IMR-90 (cell line): Measurements from ENCODE around the gene CXCL12. TPM values are rescaled to one million over a fixed set of nuclear protein-coding genes. Genes with fewer than 3 reads are reported as not detected.

Source experiments
- ATAC-seq: fragments of 200-7000 bp; cut with Tn5 transposase; 2 replicates; pipeline ENCODE4 v1.9.1; 2020; ENCODE audit warnings: low read depth, mild to moderate bottlenecking, moderate library complexity
- BruUV-seq: library from RNA; stranded (reverse); fragments of 400-500 nt; replicated peaks from 2 replicates; lab custom pipeline; 2021; lab: Mats Ljungman, UMichigan
- CTCF ChIA-PET: fragments of 300-600 bp; formaldehyde crosslinking; extraction: SDS; loops from one replicate; lab custom pipeline; 2021; ENCODE audit warnings: antibody characterized with exemption; lab: Yijun Ruan, JAX
- POLR2A ChIA-PET: fragments of 300-600 bp; sonication (Branson Sonifier 250); formaldehyde crosslinking; loops from one replicate; lab custom pipeline; 2022; ENCODE audit warnings: antibody characterized with exemption; ENCODE audit not compliant: unreplicated experiment; lab: Charles Lee
- DNase-seq: peaks from one replicate; pipeline ENCODE4 v3.0.0; 2013
- H2AFZ ChIP-seq: replicated peaks from 2 replicates; pipeline ENCODE3; 2013; ENCODE audit warnings: low read length, mild to moderate bottlenecking; ENCODE audit not compliant: poor library complexity
- H2AK5ac ChIP-seq: 2 replicates; pipeline ENCODE4 v1.6.1; 2013; ENCODE audit warnings: low read depth, low read length, inconsistent platforms
- H2AK9ac ChIP-seq: replicated peaks from 2 replicates; pipeline ENCODE3; 2013; ENCODE audit warnings: mild to moderate bottlenecking, low read depth, low read length, moderate library complexity; ENCODE audit not compliant: poor library complexity
- H2BK120ac ChIP-seq: 2 replicates; pipeline ENCODE4 v1.6.1; 2013; ENCODE audit warnings: low read depth, low read length, inconsistent platforms
- H2BK15ac ChIP-seq: 3 replicates; pipeline ENCODE4 v1.6.1; 2013; ENCODE audit warnings: low read depth, low read length, inconsistent platforms
- H2BK20ac ChIP-seq: 2 replicates; pipeline ENCODE4 v1.6.1; 2013; ENCODE audit warnings: low read depth, mild to moderate bottlenecking, inconsistent platforms, low read length, moderate library complexity
- H2BK5ac ChIP-seq: 2 replicates; pipeline ENCODE4 v1.6.1; 2013; ENCODE audit warnings: mild to moderate bottlenecking, low read depth, low read length, inconsistent platforms; ENCODE audit not compliant: poor library complexity, severe bottlenecking
- H3K14ac ChIP-seq: replicated peaks from 2 replicates; pipeline ENCODE4 v1.6.1; 2013; ENCODE audit warnings: low read depth, low read length, inconsistent platforms
- H3K18ac ChIP-seq: 2 replicates; pipeline ENCODE4 v1.6.1; 2013; ENCODE audit warnings: low read depth, low read length, control low read depth
- H3K23ac ChIP-seq: 2 replicates; pipeline ENCODE4 v1.6.1; 2013; ENCODE audit warnings: low read depth, low read length, inconsistent platforms
- H3K27ac ChIP-seq: 2 replicates; pipeline ENCODE4 v1.5.1; 2013; ENCODE audit warnings: mild to moderate bottlenecking, control low read depth, low read length; ENCODE audit not compliant: insufficient read depth
- H3K27me3 ChIP-seq: 2 replicates; pipeline ENCODE4 v1.6.1; 2013; ENCODE audit warnings: low read length; ENCODE audit not compliant: control insufficient read depth, insufficient read depth
- H3K36me3 ChIP-seq: 2 replicates; pipeline ENCODE4 v1.6.1; 2013; ENCODE audit warnings: low read length, mixed read lengths; ENCODE audit not compliant: control insufficient read depth, insufficient read depth
- H3K4ac ChIP-seq: 2 replicates; pipeline ENCODE4 v1.6.1; 2013; ENCODE audit warnings: low read depth, low read length, inconsistent platforms
- H3K4me1 ChIP-seq: 2 replicates; pipeline ENCODE4 v1.6.1; 2013; ENCODE audit warnings: low read length, mixed read lengths; ENCODE audit not compliant: control insufficient read depth, insufficient read depth
- H3K4me2 ChIP-seq: 2 replicates; pipeline ENCODE4 v1.6.1; 2013; ENCODE audit warnings: low read depth, mild to moderate bottlenecking, control low read depth, low read length, moderate library complexity
- H3K4me3 ChIP-seq: 2 replicates; pipeline ENCODE4 v1.5.1; 2013; ENCODE audit warnings: low read depth, mild to moderate bottlenecking, control low read depth, low read length, moderate library complexity; ENCODE audit not compliant: insufficient read depth
- H3K56ac ChIP-seq: 2 replicates; pipeline ENCODE4 v1.6.1; 2013; ENCODE audit warnings: low read length, inconsistent platforms; ENCODE audit not compliant: insufficient read depth; ENCODE audit errors: extremely low read depth
- H3K79me1 ChIP-seq, 2 experiments: 2 replicates each; pipeline ENCODE4 v1.6.1; 2013; ENCODE audit warnings: low read length in 2 of 2, inconsistent platforms in 1 of 2, low read depth in 1 of 2
- H3K9ac ChIP-seq: 2 replicates; pipeline ENCODE4 v1.6.1; 2013; ENCODE audit warnings: low read depth, low read length, control low read depth
- H3K9me1 ChIP-seq: 2 replicates; pipeline ENCODE4 v1.6.1; 2013; ENCODE audit warnings: low read length, inconsistent platforms; ENCODE audit not compliant: insufficient read depth
- H3K9me3 ChIP-seq: 2 replicates; pipeline ENCODE4 v1.6.1; 2013; ENCODE audit warnings: low read length; ENCODE audit not compliant: control insufficient read depth, insufficient read depth
- H4K20me1 ChIP-seq: 2 replicates; pipeline ENCODE4 v1.6.1; 2013; ENCODE audit warnings: low read length, inconsistent platforms; ENCODE audit not compliant: insufficient read depth
- H4K5ac ChIP-seq: 2 replicates; pipeline ENCODE4 v1.6.1; 2013; ENCODE audit warnings: mild to moderate bottlenecking, low read depth, low read length, control low read depth
- H4K8ac ChIP-seq, 2 experiments: 2 replicates each; pipeline ENCODE4 v1.6.1; 2013; ENCODE audit warnings: low read depth in 2 of 2, low read length in 2 of 2, control low read depth in 1 of 2, inconsistent platforms in 1 of 2
- H4K91ac ChIP-seq: 2 replicates; pipeline ENCODE4 v1.6.1; 2013; ENCODE audit warnings: low read depth, low read length, inconsistent platforms; ENCODE audit not compliant: insufficient read depth
- CHD1 ChIP-seq: IDR thresholded peaks from 2 replicates; pipeline ENCODE4 v1.6.1; 2012; ENCODE audit warnings: low read depth, low read length, improper control_type of control experiment
- MAZ ChIP-seq: IDR thresholded peaks from 2 replicates; pipeline ENCODE4 v1.6.1; 2012; ENCODE audit warnings: low read depth, mild to moderate bottlenecking, low read length, improper control_type of control experiment, moderate library complexity, borderline replicate concordance
- WGBS, 2 experiments: methylation state at CpG; one replicate each; pipeline versions ENCODE4 v1.1.5 to v1.1.7; 2013; ENCODE audit warnings: missing lambda C conversion rate in 2 of 2; ENCODE audit not compliant: insufficient read length in 1 of 2; ENCODE audit errors: extremely low coverage in 2 of 2; 5-methylcytosine and 5-hydroxymethylcytosine counted together
- dilution Hi-C: fragments of 300-500 bp; cut with HindIII; formaldehyde crosslinking; loops from one replicate; pipeline ENCODE4 v1.14.3; 2018; ENCODE audit warnings: low sequenced_read_pairs; ENCODE audit not compliant: unreplicated experiment
- in situ Hi-C: fragments of 300-500 bp; cut with MboI; formaldehyde crosslinking; loops from 3 replicates; pipeline ENCODE4 v1.14.3; 2019; ENCODE audit warnings: low sequenced_read_pairs, inconsistent platforms, mixed read lengths
- intact Hi-C: fragments of 100-400 bp; cut with micrococcal nuclease; formaldehyde crosslinking; loops from 2 replicates; pipeline ENCODE4 v1.10.0; 2022
- polyA plus RNA-seq, 3 experiments: library from polyadenylated mRNA; depleted of rRNA; stranded (reverse); fragments of >200 nt; gene quantifications; 2 replicates each; pipeline ENCODE4 v1.2.3, GENCODE V29; 2012; ENCODE audit warnings: low replicate concordance in 1 of 3
- total RNA-seq: library from RNA; depleted of rRNA; stranded (reverse); fragments of >200 nt; gene quantifications from 2 replicates; pipeline ENCODE4 v1.2.3, GENCODE V29; 2012

CXCL12 gene
- total and polyA plus RNA-seq, 2 of the 4 experiments (the other 2 are of a cell fraction), result 15.8 to 80.7 TPM

GRCh38 chr10:44402465-44403195 lies 17.7 kb upstream of the CXCL12 start:
- Histone ChIP-seq H3K9me3 (no peaks in the 10 kb centered on the region), H3K56ac (no peak overlapping the region), H3K36me3 (no peaks in the 10 kb centered on the region), H3K4me2 (peak overlapping the region; percentile 70; the same call in 1 of the 2 replicates), H4K8ac (no peak overlapping the region), H3K23ac (no peak overlapping the region), H4K5ac (no peak overlapping the region), H4K20me1 (no peaks in the 10 kb centered on the region), H3K9ac (no peak overlapping the region), H3K14ac (no peak overlapping the region), H2AFZ (peak overlapping the region; percentile 58), H2BK20ac (no peak overlapping the region), H3K18ac (no peak overlapping the region), H3K79me1 (no peaks in the 10 kb centered on the region), H3K4ac (no peak overlapping the region), H2BK5ac (no peak overlapping the region), H3K27me3 (peaks cover 33% of the 10 kb centered on the region), H3K9me1 (no peaks in the 10 kb centered on the region), H3K4me1 (no peaks in the 10 kb centered on the region), H2BK15ac (no peak overlapping the region), H2BK120ac (no peak overlapping the region), H2AK9ac (no peak overlapping the region), H3K4me3 (no peak overlapping the region), H3K27ac (no peak overlapping the region), H4K91ac (no peak overlapping the region), H2AK5ac (no peak overlapping the region)
- dilution Hi-C loops, result no loop called here
- ChIA-PET POLR2A (interaction anchor here (0.6 kb wide), 1 partner anchor 451 kb away, joined by 5 read pairs; no protein-coding TSS in a partner anchor), CTCF (no interaction called here)
- DNase-seq, result no peak
- BruUV-seq, result no TSS peak
- WGBS, 2 experiments, result no CpG with 5 or more reads among the region's 6 CpGs
- no peak for ATAC-seq
- TF ChIP-seq CHD1 (no peak), MAZ (no peak)
- intact Hi-C loops, result no loop called here
- in situ Hi-C loops, result no loop called here
